ENCODE results near the gene PKP1.
A peak's percentile ranks its signal among the peaks of the same experiment; 100 is the strongest.

Gene PKP1

GRCh38 chr1:201307760-201308499 lies 24.6 kb downstream of the PKP1 start:
- DNase-seq (ENCODE audit: low spot score), result no peak

GRCh38 chr1:201309416-201309815 lies 26.1 kb downstream of the PKP1 start:
- peak; percentile 77 for DNase-seq (ENCODE audit: low spot score)

DNA sequence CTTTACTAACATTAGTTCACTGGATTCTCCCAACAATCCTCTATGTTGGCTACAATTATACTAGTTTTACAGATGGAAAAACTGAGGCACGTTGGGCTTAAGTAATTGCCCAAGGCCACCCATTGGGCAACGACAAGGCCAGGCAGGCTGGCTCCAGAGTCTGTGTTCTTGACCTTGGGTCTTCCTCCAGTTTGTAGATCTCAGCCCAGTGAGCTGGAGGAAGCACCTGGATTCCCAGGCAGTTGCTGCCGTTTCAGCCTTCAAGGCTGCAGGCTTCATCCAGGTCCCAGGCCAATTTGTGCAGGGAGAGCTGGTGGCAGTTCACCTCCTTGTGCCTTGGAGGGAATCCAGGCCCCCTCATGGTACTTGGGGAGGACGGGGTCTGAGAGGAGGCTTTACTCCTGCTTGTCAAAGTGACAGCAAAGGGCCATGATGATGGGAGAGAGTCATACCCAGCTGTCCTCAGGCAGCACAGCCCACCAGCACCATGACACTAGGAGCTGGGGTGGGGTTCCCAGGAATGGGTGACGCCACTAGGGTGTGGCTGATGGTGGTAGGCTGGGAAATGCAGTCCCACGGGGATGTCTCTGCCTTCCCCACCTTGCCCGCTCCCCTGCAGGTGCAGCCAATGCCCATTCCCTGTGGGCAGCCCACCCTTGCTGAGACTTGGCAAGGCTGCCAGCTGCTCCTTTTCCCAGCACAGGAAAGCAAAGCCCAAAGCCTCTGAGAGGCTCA lies 27.1 kb downstream of the PKP1 start:
- DNase-seq (ENCODE audit: low spot score), result no peak

- no peak for DNase-seq (ENCODE audit: low spot score)
Measured at GRCh38 chr1:201310986-201311355, 27.7 kb downstream of the PKP1 start.

- DNase-seq (ENCODE audit: low spot score), result no peak
Measured at GRCh38 chr1:201311356-201312011, 28.2 kb downstream of the PKP1 start.

DNA sequence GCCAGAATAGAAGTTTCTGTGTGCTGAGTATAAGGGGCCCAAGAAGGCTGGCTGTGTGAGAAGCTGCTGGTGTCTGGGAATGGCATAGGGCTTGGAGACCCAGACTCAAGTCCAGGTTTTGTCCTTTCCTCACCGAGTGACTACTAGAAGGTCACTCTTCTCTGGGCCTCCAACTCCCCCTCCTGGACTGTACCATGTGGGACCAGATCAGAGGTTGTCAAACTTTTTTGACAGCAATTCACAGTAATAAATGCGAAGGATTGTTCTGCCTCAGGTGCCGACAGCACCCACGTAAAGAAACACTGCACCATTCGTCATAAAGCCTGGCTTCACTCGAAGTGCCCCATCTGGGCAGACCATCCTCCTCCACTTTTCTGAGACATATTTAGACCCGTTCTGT lies 29.0 kb downstream of the PKP1 start:
- DNase-seq (ENCODE audit: low spot score), result no peak

GRCh38 chr1:201313086-201313485 lies 29.8 kb downstream of the PKP1 start:
- DNase-seq (ENCODE audit: low spot score), result no peak

GRCh38 chr1:201316556-201316955 lies 33.2 kb downstream of the PKP1 start:
- DNase-seq (ENCODE audit: low spot score), result no peak

GRCh38 chr1:201317551-201317950 lies 34.2 kb downstream of the PKP1 start:
- DNase-seq (ENCODE audit: low spot score), result no peak

DNA sequence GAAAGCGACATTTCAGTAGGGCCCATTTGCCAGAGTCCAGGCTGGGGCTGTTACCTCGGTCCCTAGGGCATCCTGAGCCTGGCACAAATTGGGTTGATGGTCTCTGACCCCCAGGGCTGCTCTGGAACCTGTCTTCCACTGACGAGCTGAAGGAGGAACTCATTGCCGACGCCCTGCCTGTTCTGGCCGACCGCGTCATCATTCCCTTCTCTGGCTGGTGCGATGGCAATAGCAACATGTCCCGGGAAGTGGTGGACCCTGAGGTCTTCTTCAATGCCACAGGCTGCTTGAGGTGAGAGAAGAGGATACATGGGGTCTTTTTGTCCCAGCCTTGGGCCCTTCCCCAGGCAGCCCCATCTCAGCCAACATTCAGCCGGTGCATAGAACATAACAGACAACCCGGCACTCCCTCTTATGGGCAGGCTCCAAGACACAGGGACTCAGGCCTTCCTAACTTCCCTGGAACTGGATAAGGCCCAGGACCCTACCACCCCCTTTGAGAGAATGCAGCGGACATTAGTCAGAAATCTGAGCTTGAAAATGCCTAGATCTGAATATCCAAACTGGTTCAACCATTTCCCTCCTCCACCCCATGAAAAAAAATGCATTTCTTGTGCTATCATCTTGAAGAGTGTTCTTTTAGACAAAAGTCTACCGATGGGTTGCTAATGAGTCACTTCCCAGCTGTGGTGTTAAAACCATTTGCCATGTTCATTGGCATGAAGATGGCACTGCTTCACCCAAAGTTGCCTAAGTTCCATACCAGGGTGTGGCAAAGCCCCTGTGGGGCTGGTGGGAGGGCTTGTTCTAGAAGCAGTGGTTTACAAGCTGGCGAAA lies 35.4 kb downstream of the PKP1 start:
- no peak for DNase-seq (ENCODE audit: low spot score)

GRCh38 chr1:201319631-201320030 lies 36.3 kb downstream of the PKP1 start:
- DNase-seq (ENCODE audit: low spot score), result no peak

- DNase-seq (ENCODE audit: low spot score), result no peak
Measured at GRCh38 chr1:201320168-201320788, 37.0 kb downstream of the PKP1 start.

GRCh38 chr1:201321826-201322390 lies 38.6 kb downstream of the PKP1 start:
- DNase-seq (ENCODE audit: low spot score), result no peak

DNA sequence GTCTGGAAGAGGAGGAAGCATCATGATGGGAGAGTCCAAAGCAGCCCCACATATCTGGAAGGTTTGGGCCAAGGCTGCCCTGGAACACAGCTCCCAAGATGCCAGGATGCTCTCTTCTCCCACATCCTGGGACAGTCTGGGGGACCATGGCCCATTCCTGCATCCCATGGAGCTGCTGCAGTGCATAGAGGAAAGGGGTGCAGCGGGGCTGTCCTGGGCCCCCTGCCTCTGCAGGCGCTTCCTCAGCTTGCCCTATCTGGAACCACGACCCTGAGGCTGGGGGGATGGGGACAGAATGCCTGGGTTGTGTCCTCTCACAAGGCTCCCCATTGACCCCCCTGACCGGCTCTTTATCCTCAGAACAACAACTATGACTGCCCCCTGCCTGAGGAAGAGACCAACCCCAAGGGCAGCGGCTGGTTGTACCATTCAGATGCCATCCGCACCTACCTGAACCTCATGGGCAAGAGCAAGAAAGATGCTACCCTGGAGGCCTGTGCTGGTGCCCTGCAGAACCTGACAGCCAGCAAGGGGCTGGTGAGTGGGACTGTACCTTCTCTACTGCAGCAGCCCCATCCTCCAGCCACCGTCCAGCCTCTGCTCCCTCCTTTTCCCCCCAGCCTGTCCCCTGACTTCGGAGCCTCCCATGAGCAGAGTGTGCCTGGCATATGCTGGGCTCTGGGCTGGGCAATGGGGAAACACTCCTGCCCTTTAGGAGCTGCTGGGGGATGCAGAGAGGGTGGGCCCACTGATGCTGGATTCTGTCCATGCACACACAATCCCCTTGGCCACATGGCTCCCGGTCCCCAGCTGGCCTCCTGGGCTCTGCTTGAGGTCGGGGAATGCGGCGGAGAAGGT lies 39.6 kb downstream of the PKP1 start:
- DNase-seq (ENCODE audit: low spot score), result no peak

GRCh38 chr1:201324306-201324705 lies 41.0 kb downstream of the PKP1 start:
- DNase-seq (ENCODE audit: low spot score), result no peak

DNA sequence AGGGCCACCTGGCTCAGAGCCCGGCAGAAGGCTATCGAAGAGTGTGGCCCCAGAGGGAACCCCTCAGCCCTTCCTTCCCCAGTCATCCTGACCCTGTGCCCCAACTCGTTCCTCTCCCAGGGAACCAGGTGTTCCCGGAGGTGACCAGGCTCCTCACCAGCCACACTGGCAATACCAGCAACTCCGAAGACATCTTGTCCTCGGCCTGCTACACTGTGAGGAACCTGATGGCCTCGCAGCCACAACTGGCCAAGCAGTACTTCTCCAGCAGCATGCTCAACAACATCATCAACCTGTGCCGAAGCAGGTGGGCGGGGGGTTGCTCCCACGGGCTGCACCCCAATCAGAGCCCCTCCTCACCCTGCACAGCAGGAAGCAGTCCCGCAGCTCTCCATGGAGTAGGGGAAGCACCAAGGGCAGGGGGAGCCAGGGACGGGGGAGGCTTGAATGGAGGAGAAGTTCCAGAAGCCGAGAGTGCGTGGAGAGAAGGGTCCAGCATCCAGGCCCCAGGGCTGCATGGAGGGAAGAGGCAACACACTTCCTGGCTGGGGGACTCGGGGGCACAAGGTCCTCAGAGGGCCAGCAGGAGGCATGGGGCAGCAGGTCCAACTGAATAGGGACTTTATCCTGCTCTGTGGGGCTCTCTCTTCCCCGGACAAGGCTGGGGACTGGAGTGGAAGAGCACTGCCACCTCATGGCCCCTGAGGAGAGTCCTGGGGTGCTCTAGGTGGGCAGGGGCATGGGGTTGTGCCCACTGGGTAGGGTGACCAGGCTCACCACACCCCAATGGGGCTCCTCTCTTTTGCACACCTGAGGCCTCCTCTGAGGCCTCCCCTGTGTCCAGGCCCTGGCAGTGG lies 41.7 kb downstream of the PKP1 start:
- no peak for DNase-seq (ENCODE audit: low spot score)

GRCh38 chr1:201325678-201326060 lies 42.4 kb downstream of the PKP1 start:
- DNase-seq (ENCODE audit: low spot score), result no peak

- no peak for DNase-seq (ENCODE audit: low spot score)
Measured at GRCh38 chr1:201326710-201327109, 43.4 kb downstream of the PKP1 start.

DNA sequence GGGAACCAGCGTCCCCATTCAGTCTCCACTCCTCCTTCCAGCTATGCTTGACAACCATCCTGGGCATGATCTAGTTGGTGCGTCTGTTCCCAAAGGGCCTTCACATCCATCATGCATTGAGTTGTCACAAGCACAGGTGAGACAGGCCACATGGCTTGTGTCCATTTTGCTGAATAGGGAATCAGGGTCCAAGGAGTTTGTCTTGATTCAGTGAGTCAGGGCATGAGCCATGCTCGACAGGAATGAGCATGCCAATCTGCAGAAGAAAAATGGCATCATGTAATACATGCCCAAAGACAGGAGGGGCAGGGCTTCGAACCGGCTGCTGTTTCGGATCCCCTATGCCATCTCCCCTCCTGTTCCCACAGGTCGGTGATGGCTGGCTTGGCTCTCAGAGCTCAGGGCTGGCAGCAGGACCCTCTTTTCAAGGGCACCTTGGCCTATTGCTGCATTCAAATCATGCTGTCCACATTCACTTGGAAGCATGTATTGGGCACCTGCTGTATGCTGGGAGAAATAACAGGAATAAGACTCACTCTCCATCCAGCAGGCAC lies 44.5 kb downstream of the PKP1 start:
- no peak for DNase-seq (ENCODE audit: low spot score)

All from HuH-7.5 (cell line).